IMR-90 (cell line): ENCODE measurements around the gene COPB1.

Source experiments
- CEBPB ChIP-seq: IDR thresholded peaks from 2 replicates; pipeline ENCODE4 v1.6.1; 2012; ENCODE audit warnings: low read depth, low read length, improper control_type of control experiment
- CHD1 ChIP-seq: IDR thresholded peaks from 2 replicates; pipeline ENCODE4 v1.6.1; 2012; ENCODE audit warnings: low read depth, low read length, improper control_type of control experiment
- MAFK ChIP-seq: IDR thresholded peaks from 2 replicates; pipeline ENCODE4 v1.6.1; 2012; ENCODE audit warnings: low read depth, low read length, improper control_type of control experiment
- MAZ ChIP-seq: IDR thresholded peaks from 2 replicates; pipeline ENCODE4 v1.6.1; 2012; ENCODE audit warnings: low read depth, mild to moderate bottlenecking, low read length, improper control_type of control experiment, moderate library complexity, borderline replicate concordance
- MXI1 ChIP-seq: IDR thresholded peaks from 2 replicates; pipeline ENCODE4 v1.6.1; 2012; ENCODE audit warnings: low read depth, mild to moderate bottlenecking, low read length, moderate library complexity, borderline replicate concordance
- NFE2L2 ChIP-seq: fragments of 150-350 bp; IDR thresholded peaks from 2 replicates; pipeline ENCODE4 v1.6.1; 2016; ENCODE audit warnings: low read depth, mild to moderate bottlenecking, low read length
- POLR2A ChIP-seq: IDR thresholded peaks from 2 replicates; pipeline ENCODE4 v1.6.1; 2012; ENCODE audit warnings: mild to moderate bottlenecking, low read depth, low read length
- RAD21 ChIP-seq: IDR thresholded peaks from 2 replicates; pipeline ENCODE4 v1.6.1; 2012; ENCODE audit warnings: low read length, improper control_type of control experiment
- RCOR1 ChIP-seq: IDR thresholded peaks from 2 replicates; pipeline ENCODE4 v1.6.1; 2012; ENCODE audit warnings: mild to moderate bottlenecking, low read length, improper control_type of control experiment; ENCODE audit not compliant: insufficient replicate concordance
- RFX5 ChIP-seq: IDR thresholded peaks from 2 replicates; pipeline ENCODE4 v1.8.0; 2012; ENCODE audit warnings: low read depth, mild to moderate bottlenecking, low read length, moderate library complexity
- SMC3 ChIP-seq: fragments of 150-350 bp; IDR thresholded peaks from 2 replicates; pipeline ENCODE4 v1.6.1; 2016; ENCODE audit warnings: low read depth, mild to moderate bottlenecking, antibody characterized with exemption, low read length, moderate library complexity
- USF2 ChIP-seq: fragments of 150-350 bp; IDR thresholded peaks from 2 replicates; pipeline ENCODE4 v1.6.1; 2017; ENCODE audit warnings: mild to moderate bottlenecking, antibody characterized with exemption, low read length, low read depth
- TF ChIP-seq, protein P1 (sequence below): conservative IDR thresholded peaks from 2 replicates; pipeline ENCODE4 v1.5.1; 2012; ENCODE audit warnings: mild to moderate bottlenecking, low read depth, low read length, improper control_type of control experiment
- TF ChIP-seq, protein P2 (sequence below): fragments of 150-350 bp; IDR thresholded peaks from 2 replicates; pipeline ENCODE4 v1.6.1; 2016; ENCODE audit warnings: low read depth, mild to moderate bottlenecking, low read length, moderate library complexity, borderline replicate concordance

- TF ChIP-seq, protein P1, sequence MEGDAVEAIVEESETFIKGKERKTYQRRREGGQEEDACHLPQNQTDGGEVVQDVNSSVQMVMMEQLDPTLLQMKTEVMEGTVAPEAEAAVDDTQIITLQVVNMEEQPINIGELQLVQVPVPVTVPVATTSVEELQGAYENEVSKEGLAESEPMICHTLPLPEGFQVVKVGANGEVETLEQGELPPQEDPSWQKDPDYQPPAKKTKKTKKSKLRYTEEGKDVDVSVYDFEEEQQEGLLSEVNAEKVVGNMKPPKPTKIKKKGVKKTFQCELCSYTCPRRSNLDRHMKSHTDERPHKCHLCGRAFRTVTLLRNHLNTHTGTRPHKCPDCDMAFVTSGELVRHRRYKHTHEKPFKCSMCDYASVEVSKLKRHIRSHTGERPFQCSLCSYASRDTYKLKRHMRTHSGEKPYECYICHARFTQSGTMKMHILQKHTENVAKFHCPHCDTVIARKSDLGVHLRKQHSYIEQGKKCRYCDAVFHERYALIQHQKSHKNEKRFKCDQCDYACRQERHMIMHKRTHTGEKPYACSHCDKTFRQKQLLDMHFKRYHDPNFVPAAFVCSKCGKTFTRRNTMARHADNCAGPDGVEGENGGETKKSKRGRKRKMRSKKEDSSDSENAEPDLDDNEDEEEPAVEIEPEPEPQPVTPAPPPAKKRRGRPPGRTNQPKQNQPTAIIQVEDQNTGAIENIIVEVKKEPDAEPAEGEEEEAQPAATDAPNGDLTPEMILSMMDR: no peak
- TF ChIP-seq MAFK: no peak
- no peak for TF ChIP-seq USF2
- no peak for TF ChIP-seq CHD1
- no peak for TF ChIP-seq POLR2A
- TF ChIP-seq MXI1: no peak
- TF ChIP-seq RCOR1: no peak
- no peak for TF ChIP-seq SMC3
- TF ChIP-seq NFE2L2: no peak
- TF ChIP-seq RFX5: no peak
- TF ChIP-seq MAZ: no peak
- TF ChIP-seq RAD21: no peak
- TF ChIP-seq, protein P2, sequence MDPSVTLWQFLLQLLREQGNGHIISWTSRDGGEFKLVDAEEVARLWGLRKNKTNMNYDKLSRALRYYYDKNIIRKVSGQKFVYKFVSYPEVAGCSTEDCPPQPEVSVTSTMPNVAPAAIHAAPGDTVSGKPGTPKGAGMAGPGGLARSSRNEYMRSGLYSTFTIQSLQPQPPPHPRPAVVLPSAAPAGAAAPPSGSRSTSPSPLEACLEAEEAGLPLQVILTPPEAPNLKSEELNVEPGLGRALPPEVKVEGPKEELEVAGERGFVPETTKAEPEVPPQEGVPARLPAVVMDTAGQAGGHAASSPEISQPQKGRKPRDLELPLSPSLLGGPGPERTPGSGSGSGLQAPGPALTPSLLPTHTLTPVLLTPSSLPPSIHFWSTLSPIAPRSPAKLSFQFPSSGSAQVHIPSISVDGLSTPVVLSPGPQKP: no peak
- no peak for TF ChIP-seq CEBPB
These were observed 40.4 kb upstream of the COPB1 start for GRCh38 chr11:14539982-14540421.
